WTC11 (cell line): ENCODE measurements around the gene FMC1. TPM values are rescaled to one million over a fixed set of nuclear protein-coding genes. Genes with fewer than 3 reads are reported as not detected.

ENCODE experiments used
- CBFB ChIP-seq: sonication (generic); formaldehyde crosslinking; IDR thresholded peaks from 2 replicates; pipeline ENCODE4 v1.8.1; 2022; ENCODE audit warnings: mild to moderate bottlenecking, low read depth, missing genetic modification reagents
- E2F4 ChIP-seq: sonication (generic); formaldehyde crosslinking; IDR thresholded peaks from 2 replicates; pipeline ENCODE4 v1.8.1; 2022; ENCODE audit warnings: low read depth, mild to moderate bottlenecking, moderate library complexity, missing genetic modification reagents, borderline replicate concordance
- E2F5 ChIP-seq: sonication (generic); formaldehyde crosslinking; IDR thresholded peaks from 2 replicates; pipeline ENCODE4 v1.8.1; 2022; ENCODE audit warnings: mild to moderate bottlenecking, moderate library complexity, missing genetic modification reagents
- FOXK1 ChIP-seq: sonication (generic); formaldehyde crosslinking; IDR thresholded peaks from 2 replicates; pipeline ENCODE4 v1.8.0; 2022; ENCODE audit warnings: mild to moderate bottlenecking, moderate library complexity, missing genetic modification reagents
- GABPB1 ChIP-seq: sonication (generic); formaldehyde crosslinking; IDR thresholded peaks from 2 replicates; pipeline ENCODE4 v1.8.1; 2023; ENCODE audit warnings: mild to moderate bottlenecking, missing genetic modification reagents
- GRHL2 ChIP-seq: fragments of 250-450 bp; sonication (Bioruptor Pico); IDR thresholded peaks from 2 replicates; pipeline ENCODE4 v1.8.0; 2022; ENCODE audit warnings: mild to moderate bottlenecking, moderate library complexity; ENCODE audit not compliant: insufficient replicate concordance, severe bottlenecking
- KAT7 ChIP-seq: sonication (generic); formaldehyde crosslinking; IDR thresholded peaks from 2 replicates; pipeline ENCODE4 v1.8.1; 2023; ENCODE audit warnings: missing genetic modification reagents, mild to moderate bottlenecking, borderline replicate concordance
- MYBL2 ChIP-seq: sonication (generic); formaldehyde crosslinking; IDR thresholded peaks from 2 replicates; pipeline ENCODE4 v1.8.1; 2023; ENCODE audit warnings: mild to moderate bottlenecking, moderate library complexity, missing genetic modification reagents
- NFE2L1 ChIP-seq: sonication (generic); formaldehyde crosslinking; IDR thresholded peaks from 2 replicates; pipeline ENCODE4 v1.8.1; 2023; ENCODE audit warnings: missing genetic modification reagents
- PRRX2 ChIP-seq: fragments of 250-450 bp; sonication (Bioruptor Pico); IDR thresholded peaks from 2 replicates; pipeline ENCODE4 v1.8.0; 2021; ENCODE audit warnings: mild to moderate bottlenecking
- RELA ChIP-seq: sonication (generic); formaldehyde crosslinking; IDR thresholded peaks from 2 replicates; pipeline ENCODE4 v1.8.1; 2022; ENCODE audit warnings: missing genetic modification reagents, mild to moderate bottlenecking, borderline replicate concordance
- SOX15 ChIP-seq: fragments of 250-450 bp; sonication (Bioruptor Pico); IDR thresholded peaks from 2 replicates; pipeline ENCODE4 v1.9.0; 2021; ENCODE audit warnings: mild to moderate bottlenecking
- SP1 ChIP-seq: sonication (generic); formaldehyde crosslinking; conservative IDR thresholded peaks from 2 replicates; pipeline ENCODE4 v1.8.1; 2022; ENCODE audit warnings: missing genetic modification reagents
- TEAD1 ChIP-seq: sonication (generic); formaldehyde crosslinking; IDR thresholded peaks from 2 replicates; pipeline ENCODE4 v1.8.0; 2022; ENCODE audit warnings: mild to moderate bottlenecking, missing genetic modification reagents
- USF1 ChIP-seq: sonication (generic); formaldehyde crosslinking; IDR thresholded peaks from 2 replicates; pipeline ENCODE4 v1.8.0; 2022; ENCODE audit warnings: mild to moderate bottlenecking, missing genetic modification reagents
- ZBTB21 ChIP-seq: sonication (generic); formaldehyde crosslinking; IDR thresholded peaks from 2 replicates; pipeline ENCODE4 v1.8.1; 2023; ENCODE audit warnings: mild to moderate bottlenecking, missing genetic modification reagents, borderline replicate concordance
- ZBTB43 ChIP-seq: sonication (generic); formaldehyde crosslinking; IDR thresholded peaks from 2 replicates; pipeline ENCODE4 v1.8.1; 2023; ENCODE audit warnings: mild to moderate bottlenecking, missing genetic modification reagents
- ZNF121 ChIP-seq: sonication (generic); formaldehyde crosslinking; IDR thresholded peaks from 2 replicates; pipeline ENCODE4 v1.8.0; 2023; ENCODE audit warnings: missing genetic modification reagents
- ZNF219 ChIP-seq: sonication (generic); formaldehyde crosslinking; IDR thresholded peaks from 2 replicates; pipeline ENCODE4 v1.8.0; 2023; ENCODE audit warnings: missing genetic modification reagents, mild to moderate bottlenecking, borderline replicate concordance
- ZNF317 ChIP-seq: sonication (generic); formaldehyde crosslinking; IDR thresholded peaks from 2 replicates; pipeline ENCODE4 v1.8.1; 2023; ENCODE audit warnings: low read depth, mild to moderate bottlenecking, moderate library complexity, missing genetic modification reagents, borderline replicate concordance
- ZNF396 ChIP-seq: fragments of 250-450 bp; sonication (Bioruptor Pico); IDR thresholded peaks from 2 replicates; pipeline ENCODE4 v1.8.0; 2021; ENCODE audit warnings: mild to moderate bottlenecking, moderate library complexity, borderline replicate concordance
- ZNF423 ChIP-seq: fragments of 250-450 bp; sonication (Bioruptor Pico); IDR thresholded peaks from 2 replicates; pipeline ENCODE4 v2.1.2; 2022; ENCODE audit warnings: mild to moderate bottlenecking, moderate library complexity
- total RNA-seq: library from RNA; stranded (reverse); gene quantifications from 3 replicates; pipeline ENCODE4 v1.2.3, GENCODE V29; 2021
- TF ChIP-seq, protein P1 (sequence below): sonication (generic); formaldehyde crosslinking; IDR thresholded peaks from 2 replicates; pipeline ENCODE4 v1.8.0; 2022; ENCODE audit warnings: missing genetic modification reagents
- TF ChIP-seq, protein P2 (sequence below): fragments of 250-450 bp; sonication (Bioruptor Pico); IDR thresholded peaks from 2 replicates; pipeline ENCODE4 v1.9.0; 2021; ENCODE audit warnings: moderate library complexity, mild to moderate bottlenecking, inconsistent platforms, borderline replicate concordance
- TF ChIP-seq, protein P3 (sequence below): sonication (generic); formaldehyde crosslinking; IDR thresholded peaks from 2 replicates; pipeline ENCODE4 v1.8.1; 2022; ENCODE audit warnings: low read depth, missing genetic modification reagents, borderline replicate concordance
- TF ChIP-seq, protein P4 (sequence below): sonication (generic); formaldehyde crosslinking; IDR thresholded peaks from 2 replicates; pipeline ENCODE4 v1.8.0; 2022; ENCODE audit warnings: mild to moderate bottlenecking, missing genetic modification reagents

Gene FMC1
- total RNA-seq, 1 experiment from 2014 or later, result 16.3 TPM

- TF ChIP-seq, protein P1, sequence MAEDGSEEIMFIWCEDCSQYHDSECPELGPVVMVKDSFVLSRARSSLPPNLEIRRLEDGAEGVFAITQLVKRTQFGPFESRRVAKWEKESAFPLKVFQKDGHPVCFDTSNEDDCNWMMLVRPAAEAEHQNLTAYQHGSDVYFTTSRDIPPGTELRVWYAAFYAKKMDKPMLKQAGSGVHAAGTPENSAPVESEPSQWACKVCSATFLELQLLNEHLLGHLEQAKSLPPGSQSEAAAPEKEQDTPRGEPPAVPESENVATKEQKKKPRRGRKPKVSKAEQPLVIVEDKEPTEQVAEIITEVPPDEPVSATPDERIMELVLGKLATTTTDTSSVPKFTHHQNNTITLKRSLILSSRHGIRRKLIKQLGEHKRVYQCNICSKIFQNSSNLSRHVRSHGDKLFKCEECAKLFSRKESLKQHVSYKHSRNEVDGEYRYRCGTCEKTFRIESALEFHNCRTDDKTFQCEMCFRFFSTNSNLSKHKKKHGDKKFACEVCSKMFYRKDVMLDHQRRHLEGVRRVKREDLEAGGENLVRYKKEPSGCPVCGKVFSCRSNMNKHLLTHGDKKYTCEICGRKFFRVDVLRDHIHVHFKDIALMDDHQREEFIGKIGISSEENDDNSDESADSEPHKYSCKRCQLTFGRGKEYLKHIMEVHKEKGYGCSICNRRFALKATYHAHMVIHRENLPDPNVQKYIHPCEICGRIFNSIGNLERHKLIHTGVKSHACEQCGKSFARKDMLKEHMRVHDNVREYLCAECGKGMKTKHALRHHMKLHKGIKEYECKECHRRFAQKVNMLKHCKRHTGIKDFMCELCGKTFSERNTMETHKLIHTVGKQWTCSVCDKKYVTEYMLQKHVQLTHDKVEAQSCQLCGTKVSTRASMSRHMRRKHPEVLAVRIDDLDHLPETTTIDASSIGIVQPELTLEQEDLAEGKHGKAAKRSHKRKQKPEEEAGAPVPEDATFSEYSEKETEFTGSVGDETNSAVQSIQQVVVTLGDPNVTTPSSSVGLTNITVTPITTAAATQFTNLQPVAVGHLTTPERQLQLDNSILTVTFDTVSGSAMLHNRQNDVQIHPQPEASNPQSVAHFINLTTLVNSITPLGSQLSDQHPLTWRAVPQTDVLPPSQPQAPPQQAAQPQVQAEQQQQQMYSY (CRISPR knock-in tag), result no peak
- TF ChIP-seq ZNF423, result no peak
- 0 out of 2 replicates have a peak, but pooled peaks have one; percentile 79 for TF ChIP-seq ZNF396 (CRISPR knock-in tag)
- peak; percentile 85 for TF ChIP-seq MYBL2 (CRISPR knock-in tag)
- peak; percentile 79 for TF ChIP-seq GABPB1
- TF ChIP-seq, protein P2, sequence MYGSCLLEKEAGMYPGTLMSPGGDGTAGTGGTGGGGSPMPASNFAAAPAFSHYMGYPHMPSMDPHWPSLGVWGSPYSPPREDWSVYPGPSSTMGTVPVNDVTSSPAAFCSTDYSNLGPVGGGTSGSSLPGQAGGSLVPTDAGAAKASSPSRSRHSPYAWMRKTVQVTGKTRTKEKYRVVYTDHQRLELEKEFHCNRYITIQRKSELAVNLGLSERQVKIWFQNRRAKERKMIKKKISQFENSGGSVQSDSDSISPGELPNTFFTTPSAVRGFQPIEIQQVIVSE, result no peak
- TF ChIP-seq ZNF317 (CRISPR knock-in tag), result no peak
- TF ChIP-seq GRHL2, result no peak
- TF ChIP-seq, protein P3, sequence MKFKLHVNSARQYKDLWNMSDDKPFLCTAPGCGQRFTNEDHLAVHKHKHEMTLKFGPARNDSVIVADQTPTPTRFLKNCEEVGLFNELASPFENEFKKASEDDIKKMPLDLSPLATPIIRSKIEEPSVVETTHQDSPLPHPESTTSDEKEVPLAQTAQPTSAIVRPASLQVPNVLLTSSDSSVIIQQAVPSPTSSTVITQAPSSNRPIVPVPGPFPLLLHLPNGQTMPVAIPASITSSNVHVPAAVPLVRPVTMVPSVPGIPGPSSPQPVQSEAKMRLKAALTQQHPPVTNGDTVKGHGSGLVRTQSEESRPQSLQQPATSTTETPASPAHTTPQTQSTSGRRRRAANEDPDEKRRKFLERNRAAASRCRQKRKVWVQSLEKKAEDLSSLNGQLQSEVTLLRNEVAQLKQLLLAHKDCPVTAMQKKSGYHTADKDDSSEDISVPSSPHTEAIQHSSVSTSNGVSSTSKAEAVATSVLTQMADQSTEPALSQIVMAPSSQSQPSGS, result no peak
- TF ChIP-seq KAT7 (CRISPR knock-in tag), result 0 out of 2 replicates have a peak, but pooled peaks have one; percentile 57
- no peak for TF ChIP-seq RELA (CRISPR knock-in tag)
- TF ChIP-seq PRRX2, result peak; percentile 80; the same call in 1 of the 2 replicates
- TF ChIP-seq USF1 (CRISPR knock-in tag), result peak; percentile 99
- peak; percentile 55 for TF ChIP-seq TEAD1 (CRISPR knock-in tag)
- peak; percentile 50 for TF ChIP-seq SP1 (CRISPR knock-in tag)
- no peak for TF ChIP-seq NFE2L1 (CRISPR knock-in tag)
- TF ChIP-seq CBFB (CRISPR knock-in tag), result no peak
- TF ChIP-seq SOX15 (CRISPR knock-in tag), result no peak
- TF ChIP-seq ZNF121 (CRISPR knock-in tag), result peak; percentile 63; the same call in 1 of the 2 replicates
- no peak for TF ChIP-seq ZBTB43 (CRISPR knock-in tag)
- peak; percentile 33; the same call in 1 of the 2 replicates for TF ChIP-seq FOXK1 (CRISPR knock-in tag)
- TF ChIP-seq, protein P4, sequence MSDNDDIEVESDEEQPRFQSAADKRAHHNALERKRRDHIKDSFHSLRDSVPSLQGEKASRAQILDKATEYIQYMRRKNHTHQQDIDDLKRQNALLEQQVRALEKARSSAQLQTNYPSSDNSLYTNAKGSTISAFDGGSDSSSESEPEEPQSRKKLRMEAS (CRISPR knock-in tag), result peak; percentile 92
- no peak for TF ChIP-seq ZNF219 (CRISPR knock-in tag)
- no peak for TF ChIP-seq ZBTB21 (CRISPR knock-in tag)
- no peak for TF ChIP-seq E2F4
- peak; percentile 36; the same call in 1 of the 2 replicates for TF ChIP-seq E2F5 (CRISPR knock-in tag)
Measured at GRCh38 chr7:139340037-139340807, 915 bp upstream of the FMC1 start (continued).
